GM12801 (cell line): ENCODE data around the gene FBXW4.

Experiments
- CTCF ChIP-seq: IDR thresholded peaks from one replicate; pipeline ENCODE4 v1.5.1; 2011; ENCODE audit warnings: control low read depth; ENCODE audit not compliant: insufficient read length; ENCODE audit errors: extremely low read depth

FBXW4 gene

GRCh38 chr10:101625821-101626412 lies 69.1 kb downstream of the FBXW4 start:
- TF ChIP-seq CTCF: no peak

- TF ChIP-seq CTCF: no peak
Observed at GRCh38 chr10:101624526-101625102, 70.4 kb downstream of the FBXW4 start.

- no peak for TF ChIP-seq CTCF
Observed at GRCh38 chr10:101623528-101623927, 71.4 kb downstream of the FBXW4 start.

GRCh38 chr10:101619983-101620382 lies 75.0 kb downstream of the FBXW4 start:
- no peak for TF ChIP-seq CTCF

GRCh38 chr10:101618871-101619270 lies 76.1 kb downstream of the FBXW4 start:
- TF ChIP-seq CTCF: no peak

GRCh38 chr10:101617824-101618568 lies 77.0 kb downstream of the FBXW4 start:
- TF ChIP-seq CTCF: no peak

GRCh38 chr10:101617102-101617823 lies 77.7 kb downstream of the FBXW4 start:
- TF ChIP-seq CTCF: no peak
